B cell (primary cell): ENCODE measurements around the gene SYNC. TPM values are rescaled to one million over a fixed set of nuclear protein-coding genes. Genes with fewer than 3 reads are reported as not detected.

Source experiments
- ATAC-seq: fragments of 200-7000 bp; cut with Tn5 transposase; one replicate; pipeline ENCODE4 v1.10.0; 2021; ENCODE audit warnings: low read depth, mild to moderate bottlenecking, moderate number of reproducible peaks, moderate library complexity
- CTCF ChIA-PET: fragments of 350-600 bp; sonication (Branson Sonifier 250); formaldehyde crosslinking; loops from one replicate; lab custom pipeline; 2021; ENCODE audit warnings: antibody characterized with exemption, inconsistent platforms; lab: Charles Lee
- POLR2A ChIA-PET: fragments of 350-600 bp; sonication (Branson Sonifier 250); formaldehyde crosslinking; loops from one replicate; lab custom pipeline; 2021; ENCODE audit warnings: antibody characterized with exemption; lab: Charles Lee
- DNase-seq: peaks from one replicate; pipeline ENCODE4 v3.0.0; 2013
- H2AFZ ChIP-seq: 2 replicates; pipeline ENCODE4 v1.6.1; 2012; ENCODE audit warnings: mild to moderate bottlenecking, low read depth, low read length; ENCODE audit not compliant: insufficient read depth, poor library complexity, severe bottlenecking
- H3K27ac ChIP-seq, 2 donors: 1 replicate in 1 of 2; 2 replicates in 1 of 2; pipeline ENCODE4 v1.5.1; 2012 to 2013; ENCODE audit warnings: low read length in 2 of 2, mild to moderate bottlenecking in 2 of 2, moderate library complexity in 1 of 2
- H3K27me3 ChIP-seq, 4 experiments: fragments of 200-600 bp in 1 of 4; sonication (generic) in 1 of 4; replicated peaks in 1 of 4; 1 replicate in 2 of 4; 2 replicates in 2 of 4; pipeline versions ENCODE4 v1.6.1 to v1.7.0; 2013 to 2016; ENCODE audit warnings: low read length in 3 of 4, mild to moderate bottlenecking in 2 of 4, mixed read lengths in 1 of 4, moderate library complexity in 1 of 4; ENCODE audit not compliant: insufficient read depth in 4 of 4, control insufficient read depth in 3 of 4; ENCODE audit errors: control extremely low read depth in 1 of 4
- H3K36me3 ChIP-seq, 2 experiments: replicated peaks in 1 of 2; 1 replicate in 1 of 2; 2 replicates in 1 of 2; pipeline versions ENCODE4 v1.6.1 to v1.7.1; 2013; ENCODE audit warnings: low read length in 1 of 2; ENCODE audit not compliant: insufficient read depth in 2 of 2, control insufficient read depth in 1 of 2; ENCODE audit errors: control extremely low read depth in 1 of 2, extremely low read depth in 1 of 2
- H3K4me1 ChIP-seq, 2 donors: fragments of 200-600 bp in 1 of 2; sonication (generic) in 1 of 2; 1 replicate in 1 of 2; 2 replicates in 1 of 2; pipeline versions ENCODE4 v1.5.1 to v1.6.1; 2013 to 2017; ENCODE audit warnings: low read length in 2 of 2; ENCODE audit not compliant: control insufficient read depth in 2 of 2, insufficient read depth in 2 of 2
- H3K4me2 ChIP-seq: replicated peaks from 2 replicates; pipeline ENCODE3; 2012; ENCODE audit warnings: mild to moderate bottlenecking, low read depth, low read length; ENCODE audit not compliant: poor library complexity, severe bottlenecking
- H3K4me3 ChIP-seq, 5 experiments: fragments of 200-600 bp in 1 of 5; sonication (generic) in 1 of 5; 1 replicate in 3 of 5; 2 replicates in 2 of 5; pipeline versions ENCODE4 v1.5.1 to v1.7.0; 2011 to 2016; ENCODE audit warnings: low read length in 4 of 5, mild to moderate bottlenecking in 4 of 5, low read depth in 2 of 5, control low read depth in 1 of 5, moderate library complexity in 1 of 5; ENCODE audit not compliant: insufficient read depth in 1 of 5; ENCODE audit errors: control extremely low read depth in 1 of 5, extremely low read depth in 1 of 5
- H3K79me2 ChIP-seq: fragments of 200-600 bp; sonication (generic); one replicate; pipeline ENCODE4 v1.6.0; 2016; ENCODE audit warnings: low read length; ENCODE audit not compliant: control insufficient read depth, insufficient read depth
- H3K9ac ChIP-seq: fragments of 200-600 bp; sonication (generic); 2 replicates; pipeline ENCODE4 v1.6.1; 2017; ENCODE audit warnings: mild to moderate bottlenecking, low read length, moderate library complexity
- H3K9me3 ChIP-seq, 3 donors: one replicate each; pipeline versions ENCODE4 v1.6.1 to v1.7.1; 2013; ENCODE audit warnings: low read length in 2 of 3; ENCODE audit not compliant: control insufficient read depth in 2 of 3, insufficient read depth in 1 of 3; ENCODE audit errors: control extremely low read depth in 1 of 3
- H4K20me1 ChIP-seq: 2 replicates; pipeline ENCODE4 v1.6.0; 2012; ENCODE audit warnings: mild to moderate bottlenecking, low read length; ENCODE audit not compliant: insufficient read depth, control insufficient read depth, poor library complexity, severe bottlenecking
- H3K27ac Mint-ChIP-seq: one replicate; pipeline ENCODE4 v1.8.0; 2021; ENCODE audit warnings: mixed read lengths
- H3K27me3 Mint-ChIP-seq: one replicate; pipeline ENCODE4 v1.8.0; 2021; ENCODE audit warnings: mixed read lengths
- H3K4me1 Mint-ChIP-seq: one replicate; pipeline ENCODE4 v1.8.0; 2021; ENCODE audit warnings: mixed read lengths
- H3K4me3 Mint-ChIP-seq: one replicate; pipeline ENCODE4 v1.8.0; 2021; ENCODE audit warnings: mixed read lengths
- H3K9me3 Mint-ChIP-seq: one replicate; pipeline ENCODE4 v1.8.0; 2022; ENCODE audit warnings: mixed read lengths; ENCODE audit not compliant: insufficient read depth
- EZH2 ChIP-seq: IDR thresholded peaks from 2 replicates; pipeline ENCODE4 v1.6.1; 2012; ENCODE audit warnings: borderline replicate concordance, low read depth, mild to moderate bottlenecking, moderate library complexity, low read length; ENCODE audit not compliant: insufficient read depth, poor library complexity, severe bottlenecking
- WGBS: methylation state at CpG from one replicate; pipeline ENCODE4 v1.1.5; 2013; ENCODE audit warnings: missing lambda C conversion rate; ENCODE audit not compliant: insufficient coverage; 5-methylcytosine and 5-hydroxymethylcytosine counted together
- intact Hi-C: fragments of 100-400 bp; cut with micrococcal nuclease; formaldehyde crosslinking; loops from one replicate; pipeline ENCODE4 v1.10.0; 2022
- polyA minus RNA-seq: library from RNA; depleted of rRNA, polyadenylated mRNA; stranded (reverse); fragments of >200 nt; gene quantifications from 2 replicates; pipeline ENCODE4 v1.2.3, GENCODE V29; 2012
- polyA plus RNA-seq: library from polyadenylated mRNA; depleted of rRNA; stranded (reverse); fragments of >200 nt; gene quantifications from 2 replicates; pipeline ENCODE4 v1.2.3, GENCODE V29; 2012
- total RNA-seq, 2 donors: library from RNA; stranded (reverse); fragments of 120-200 nt in 1 of 2; gene quantifications; 1 replicate in 1 of 2; 2 replicates in 1 of 2; pipeline versions ENCODE4 v1.2.3 to v1.2.4, GENCODE V29; 2013 to 2022
- TF ChIP-seq, protein P1 (sequence below): fragments of 200-600 bp; IDR thresholded peaks from one replicate; pipeline ENCODE4 v1.8.0; 2022; ENCODE audit warnings: antibody characterized with exemption, mild to moderate bottlenecking

Gene SYNC
- total RNA-seq (not detected in 2 replicates), polyA plus RNA-seq (not detected in 2 replicates), polyA minus RNA-seq (not detected in 2 replicates)
- 1.2 TPM for total RNA-seq (2013)

DNA sequence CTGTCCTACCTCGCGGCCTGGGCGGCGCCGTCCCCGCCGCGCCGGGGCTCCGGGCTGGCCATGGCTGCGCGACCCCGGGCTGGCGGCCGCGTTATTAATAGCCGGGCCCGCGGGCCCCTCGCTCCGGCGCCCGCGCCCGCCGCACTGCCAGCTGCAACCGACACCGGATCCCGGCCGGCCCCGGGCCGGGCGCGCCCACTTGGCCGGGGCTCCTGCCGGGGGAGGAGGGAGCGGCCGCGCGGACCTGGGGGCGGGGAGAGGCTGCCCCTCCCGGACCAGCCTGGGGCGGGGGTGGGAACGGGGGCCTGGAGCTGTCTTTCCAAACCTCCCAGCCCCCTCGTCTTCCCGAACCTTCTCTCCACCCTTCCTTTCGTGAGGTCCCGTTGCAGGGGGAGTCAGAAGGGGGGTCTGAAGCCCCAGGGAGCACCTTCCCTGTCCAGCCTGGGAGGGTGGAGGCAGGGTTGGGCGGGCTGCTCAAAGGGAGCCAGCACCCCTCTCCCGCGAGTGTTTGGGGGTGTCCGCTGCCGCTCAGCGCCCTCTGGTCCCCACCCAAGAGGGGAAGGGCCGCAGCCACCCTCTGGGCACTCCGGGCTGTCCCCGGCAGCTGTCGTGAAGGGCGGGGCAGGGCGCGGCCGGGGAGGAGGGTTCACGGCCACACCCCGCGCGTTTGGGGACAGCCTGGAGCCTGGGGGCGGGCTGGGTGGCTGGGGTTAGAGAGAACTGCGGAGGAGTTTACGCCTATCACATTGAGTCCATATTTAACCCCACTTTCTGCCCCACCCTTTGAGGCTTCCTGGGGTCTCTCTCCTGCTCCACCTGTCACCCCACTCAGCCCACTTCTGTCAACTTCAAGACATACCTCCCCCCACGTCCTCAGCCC, at the start of gene SYNC:
SYNC (minus strand) TSS at position 172 of the 880 bp plus-strand sequence; CDS start at position 62, 110 bp downstream.
- Histone ChIP-seq H3K79me2 (no peaks in the 10 kb centered on the region), H3K4me1 (peaks cover 16 to 19% of the 10 kb centered on the region in 2 donors), H3K4me3 (peak within 1 kb of the TSS in 4 of 5 experiments; percentile 26 to 69 (median 44)), H2AFZ (peak within 1 kb of the TSS; percentile 60), H3K4me2 (peak within 1 kb of the TSS; percentile 92), H3K9ac (peak within 1 kb of the TSS; percentile 60), H3K27me3 (peaks cover 0 to 38% (median 18%) of the 10 kb centered on the region in 4 experiments), H3K9me3 (no peaks in the 10 kb centered on the region), H3K36me3 (no peaks in the 10 kb centered on the region), H3K27ac (no peak within 1 kb of the TSS), H4K20me1 (no peaks in the 10 kb centered on the region)
- intact Hi-C loops = no loop called here
- peak within 1 kb of the TSS; percentile 26 for H3K27ac Mint-ChIP-seq
- TF ChIP-seq, protein P1, sequence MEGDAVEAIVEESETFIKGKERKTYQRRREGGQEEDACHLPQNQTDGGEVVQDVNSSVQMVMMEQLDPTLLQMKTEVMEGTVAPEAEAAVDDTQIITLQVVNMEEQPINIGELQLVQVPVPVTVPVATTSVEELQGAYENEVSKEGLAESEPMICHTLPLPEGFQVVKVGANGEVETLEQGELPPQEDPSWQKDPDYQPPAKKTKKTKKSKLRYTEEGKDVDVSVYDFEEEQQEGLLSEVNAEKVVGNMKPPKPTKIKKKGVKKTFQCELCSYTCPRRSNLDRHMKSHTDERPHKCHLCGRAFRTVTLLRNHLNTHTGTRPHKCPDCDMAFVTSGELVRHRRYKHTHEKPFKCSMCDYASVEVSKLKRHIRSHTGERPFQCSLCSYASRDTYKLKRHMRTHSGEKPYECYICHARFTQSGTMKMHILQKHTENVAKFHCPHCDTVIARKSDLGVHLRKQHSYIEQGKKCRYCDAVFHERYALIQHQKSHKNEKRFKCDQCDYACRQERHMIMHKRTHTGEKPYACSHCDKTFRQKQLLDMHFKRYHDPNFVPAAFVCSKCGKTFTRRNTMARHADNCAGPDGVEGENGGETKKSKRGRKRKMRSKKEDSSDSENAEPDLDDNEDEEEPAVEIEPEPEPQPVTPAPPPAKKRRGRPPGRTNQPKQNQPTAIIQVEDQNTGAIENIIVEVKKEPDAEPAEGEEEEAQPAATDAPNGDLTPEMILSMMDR = no peak
- TF ChIP-seq EZH2 = no peak
- H3K4me1 Mint-ChIP-seq = peaks cover 21% of the 10 kb centered on the region
- H3K9me3 Mint-ChIP-seq = no peaks in the 10 kb centered on the region
- WGBS = under 1% methylated on average over 50 of the region's 70 CpGs
- ATAC-seq (peak; percentile 63), DNase-seq (peak; percentile 41)
- ChIA-PET POLR2A (no interaction called here), CTCF (no interaction called here)
- H3K4me3 Mint-ChIP-seq = peak within 1 kb of the TSS; percentile 77
- H3K27me3 Mint-ChIP-seq = peaks cover 35% of the 10 kb centered on the region

DNA sequence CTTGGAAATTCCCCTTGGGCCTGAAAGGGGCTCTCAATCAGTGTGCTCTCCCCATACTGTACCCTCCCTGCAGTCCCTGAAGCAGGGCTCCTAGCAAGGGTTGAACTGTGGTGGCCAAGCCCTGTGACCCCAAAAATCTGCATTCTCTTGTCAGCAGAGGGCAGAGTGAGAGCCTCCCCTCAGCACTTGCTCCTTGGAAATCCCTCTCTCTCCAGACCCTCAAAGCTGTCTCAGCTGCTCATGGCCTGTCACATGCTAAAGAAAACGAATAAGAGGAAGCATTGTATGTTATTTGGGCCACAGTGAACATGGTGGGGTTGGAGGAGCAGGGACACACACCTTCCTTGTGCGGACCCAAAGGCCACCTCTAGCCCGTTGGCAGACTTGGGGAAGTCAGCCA, 47.2 kb upstream of the SYNC start:
- Mint-ChIP-seq H3K27me3 (peaks cover 27% of the 10 kb centered on the region), H3K4me3 (no peak overlapping the region), H3K9me3 (no peaks in the 10 kb centered on the region), H3K27ac (no peak overlapping the region), H3K4me1 (peaks cover 11% of the 10 kb centered on the region)
- no peak overlapping the region for H2AFZ ChIP-seq
- no peaks in the 10 kb centered on the region for H4K20me1 ChIP-seq
- DNase-seq = no peak
- 90% methylated on average over 2 of the region's 3 CpGs for WGBS
- intact Hi-C loops = loop anchor here (5.0 kb wide), 1 partner anchor 68 kb away; the partner anchor contains the start of genes S100PBP and YARS1
- no peak for ATAC-seq
- H3K9me3 ChIP-seq = peaks cover 0 to 3% (median 0%) of the 10 kb centered on the region in 3 donors
- CTCF ChIA-PET = no interaction called here
- H3K27me3 ChIP-seq = peaks cover 0 to 30% (median 4%) of the 10 kb centered on the region in 4 experiments
- no peak overlapping the region for H3K4me3 ChIP-seq
- no peaks in the 10 kb centered on the region for H3K79me2 ChIP-seq
- H3K9ac ChIP-seq = no peak overlapping the region
- no peaks in the 10 kb centered on the region for H3K36me3 ChIP-seq
- peaks cover 11 to 15% of the 10 kb centered on the region in 2 donors for H3K4me1 ChIP-seq
- TF ChIP-seq, protein P1 = no peak
- no peak for TF ChIP-seq EZH2
- H3K4me2 ChIP-seq = no peak overlapping the region
- H3K27ac ChIP-seq = no peak overlapping the region
- POLR2A ChIA-PET = interaction anchor here (0.6 kb wide), 1 partner anchor 684 kb away, joined by 3 read pairs; no protein-coding TSS in a partner anchor
